H1 (cell line): ENCODE data around the gene ABI1. TPM values are rescaled to one million over a fixed set of nuclear protein-coding genes. Genes with fewer than 3 reads are reported as not detected.

Source experiments
- CTCF ChIA-PET: fragments of 300-600 bp; sonication (Branson Sonifier 250); formaldehyde crosslinking; loops from one replicate; lab custom pipeline; 2021; ENCODE audit not compliant: partially characterized antibody; lab: Charles Lee
- POLR2A ChIA-PET: fragments of 300-600 bp; sonication (Branson Sonifier 250); formaldehyde crosslinking; loops from one replicate; lab custom pipeline; 2021; ENCODE audit warnings: inconsistent platforms; ENCODE audit not compliant: partially characterized antibody; lab: Charles Lee
- DNase-seq, 2 experiments: peaks; one replicate each; pipeline versions ENCODE4 v3.0.0 to v3.0.0-alpha.2; 2010 to 2022; ENCODE audit warnings: low spot score in 2 of 2, low read depth in 1 of 2, mixed read lengths in 1 of 2
- FAIRE-seq: peaks from 2 replicates; lab custom pipeline; 2011; peaks lifted over from hg19 to GRCh38; lab: Jason Lieb, UNC
- H2AFZ ChIP-seq: 2 replicates; pipeline ENCODE4 v1.8.1; 2012; ENCODE audit warnings: low read length, inconsistent platforms
- H2AK5ac ChIP-seq: 2 replicates; pipeline ENCODE4 v1.6.1; 2013; ENCODE audit warnings: low read depth, low read length
- H2BK120ac ChIP-seq: replicated peaks from 2 replicates; pipeline ENCODE3; 2013; ENCODE audit warnings: low read depth, low read length, inconsistent platforms
- H2BK12ac ChIP-seq: 2 replicates; pipeline ENCODE4 v1.6.1; 2013; ENCODE audit warnings: low read depth, low read length
- H2BK15ac ChIP-seq: 2 replicates; pipeline ENCODE4 v1.6.1; 2013; ENCODE audit warnings: low read length
- H2BK20ac ChIP-seq: 2 replicates; pipeline ENCODE4 v1.6.1; 2013; ENCODE audit warnings: low read length
- H2BK5ac ChIP-seq: 2 replicates; pipeline ENCODE4 v1.6.1; 2013; ENCODE audit warnings: low read depth, low read length
- H3K14ac ChIP-seq: 2 replicates; pipeline ENCODE4 v1.6.1; 2013; ENCODE audit warnings: inconsistent platforms; ENCODE audit not compliant: insufficient read length
- H3K18ac ChIP-seq: 2 replicates; pipeline ENCODE4 v1.6.1; 2013; ENCODE audit warnings: low read length; ENCODE audit errors: extremely low read depth
- H3K23ac ChIP-seq: 2 replicates; pipeline ENCODE4 v1.6.1; 2013; ENCODE audit warnings: inconsistent platforms; ENCODE audit not compliant: insufficient read length
- H3K23me2 ChIP-seq: 2 replicates; pipeline ENCODE4 v1.6.1; 2013; ENCODE audit warnings: low read depth, low read length
- H3K27ac ChIP-seq: 2 replicates; pipeline ENCODE4 v1.6.1; 2011; ENCODE audit warnings: low read depth, low read length, inconsistent platforms
- H3K27me3 ChIP-seq, 4 experiments: replicated peaks in 1 of 4; 1 replicate in 1 of 4; 2 replicates in 3 of 4; pipeline versions ENCODE4 v1.6.1 to v1.8.1; 2011 to 2013; ENCODE audit warnings: low read length in 3 of 4, mild to moderate bottlenecking in 3 of 4, inconsistent platforms in 2 of 4, mixed read lengths in 2 of 4, moderate library complexity in 1 of 4; ENCODE audit not compliant: control insufficient read depth in 3 of 4, insufficient read depth in 3 of 4; ENCODE audit errors: extremely low read depth in 1 of 4
- H3K36me3 ChIP-seq, 4 experiments: 2 replicates each; pipeline versions ENCODE4 v1.6.1 to v1.8.1; 2011 to 2013; ENCODE audit warnings: mild to moderate bottlenecking in 4 of 4, low read length in 3 of 4, moderate library complexity in 2 of 4, control low read depth in 1 of 4, inconsistent platforms in 1 of 4; ENCODE audit not compliant: insufficient read depth in 4 of 4, control insufficient read depth in 2 of 4
- H3K4ac ChIP-seq: replicated peaks from 2 replicates; pipeline ENCODE3; 2013; ENCODE audit warnings: low read length, low read depth, mixed read lengths, inconsistent platforms; ENCODE audit not compliant: insufficient read length
- H3K4me1 ChIP-seq, 4 experiments: replicated peaks in 1 of 4; 1 replicate in 1 of 4; 2 replicates in 3 of 4; pipeline versions ENCODE4 v1.6.1 to v1.8.1; 2011 to 2013; ENCODE audit warnings: low read length in 3 of 4, inconsistent platforms in 2 of 4, mixed read lengths in 1 of 4; ENCODE audit not compliant: insufficient read depth in 4 of 4, control insufficient read depth in 3 of 4
- H3K4me2 ChIP-seq, 2 experiments: 2 replicates each; pipeline versions ENCODE4 v1.6.1 to v1.8.1; 2011 to 2013; ENCODE audit warnings: low read depth in 2 of 2, low read length in 2 of 2, control low read depth in 1 of 2, inconsistent platforms in 1 of 2, mild to moderate bottlenecking in 1 of 2; ENCODE audit not compliant: insufficient read depth in 1 of 2
- H3K4me3 ChIP-seq, 4 experiments: fragments of 200-600, 300-600 bp in 1 of 4; sonication (generic), shearing (Covaris generic), sonication (Bioruptor Twin) in 1 of 4; 2 replicates each; pipeline versions ENCODE4 v1.5.1 to v1.8.1; 2011 to 2016; ENCODE audit warnings: low read length in 4 of 4, low read depth in 3 of 4, control low read depth in 2 of 4, inconsistent platforms in 2 of 4, mild to moderate bottlenecking in 2 of 4, mixed read lengths in 1 of 4, moderate library complexity in 1 of 4; ENCODE audit not compliant: insufficient read depth in 2 of 4; ENCODE audit errors: extremely low read depth in 1 of 4
- H3K56ac ChIP-seq: replicated peaks from 2 replicates; pipeline ENCODE3; 2013; ENCODE audit warnings: low read depth, mild to moderate bottlenecking, mixed read lengths, low read length, inconsistent platforms; ENCODE audit not compliant: insufficient read length
- H3K79me1 ChIP-seq: 2 replicates; pipeline ENCODE4 v1.6.1; 2013; ENCODE audit warnings: low read depth, low read length, control low read depth
- H3K79me2 ChIP-seq, 2 experiments: 2 replicates each; pipeline versions ENCODE4 v1.6.1 to v1.8.1; 2012 to 2013; ENCODE audit warnings: low read length in 2 of 2, mild to moderate bottlenecking in 2 of 2, inconsistent platforms in 1 of 2; ENCODE audit not compliant: insufficient read depth in 2 of 2, control insufficient read depth in 1 of 2
- H3K9ac ChIP-seq, 4 experiments: replicated peaks in 1 of 4; 1 replicate in 1 of 4; 2 replicates in 3 of 4; pipeline versions ENCODE4 v1.6.1 to v1.8.1; 2011 to 2013; ENCODE audit warnings: low read depth in 3 of 4, low read length in 3 of 4, control low read depth in 2 of 4, mild to moderate bottlenecking in 2 of 4, moderate library complexity in 2 of 4, inconsistent platforms in 1 of 4; ENCODE audit errors: extremely low read depth in 1 of 4
- H3K9me3 ChIP-seq, 2 experiments: 2 replicates each; pipeline versions ENCODE4 v1.6.1 to v1.8.1; 2012 to 2013; ENCODE audit warnings: mild to moderate bottlenecking in 2 of 2, moderate library complexity in 2 of 2, control low read depth in 1 of 2, inconsistent platforms in 1 of 2, low read depth in 1 of 2, low read length in 1 of 2, mixed read lengths in 1 of 2; ENCODE audit not compliant: insufficient read depth in 2 of 2
- H4K20me1 ChIP-seq, 2 experiments: replicated peaks in 1 of 2; 2 replicates each; pipeline versions ENCODE3 to v1.8.1; 2011 to 2013; ENCODE audit warnings: inconsistent platforms in 2 of 2, low read length in 2 of 2, mild to moderate bottlenecking in 1 of 2; ENCODE audit not compliant: insufficient read depth in 2 of 2, control insufficient read depth in 1 of 2
- H4K5ac ChIP-seq: 2 replicates; pipeline ENCODE4 v1.6.1; 2013; ENCODE audit warnings: low read length, low read depth, mixed read lengths, inconsistent platforms; ENCODE audit not compliant: insufficient read length
- H4K8ac ChIP-seq: 2 replicates; pipeline ENCODE4 v1.8.0; 2013; ENCODE audit warnings: mild to moderate bottlenecking, moderate library complexity, low read length, inconsistent platforms; ENCODE audit not compliant: insufficient read depth; ENCODE audit errors: extremely low read depth
- H4K91ac ChIP-seq: replicated peaks from 2 replicates; pipeline ENCODE3; 2013; ENCODE audit warnings: low read length, mixed read lengths, inconsistent platforms; ENCODE audit not compliant: insufficient read length
- MAFK ChIP-seq: IDR thresholded peaks from 2 replicates; pipeline ENCODE4 v1.6.1; 2012; ENCODE audit warnings: low read depth, mild to moderate bottlenecking, improper control_type of control experiment, low read length
- WGBS, 2 experiments: shearing (Covaris generic) in 1 of 2; methylation state at CpG; one replicate each; pipeline versions ENCODE4 v1.1.6 to v1.1.7; 2013 to 2015; ENCODE audit warnings: low lambda C conversion rate in 2 of 2, mixed read lengths in 2 of 2, inconsistent platforms in 1 of 2, low coverage in 1 of 2, missing lambda C conversion rate in 1 of 2; ENCODE audit not compliant: insufficient replicate concordance in 2 of 2, insufficient coverage in 1 of 2, insufficient read length in 1 of 2; ENCODE audit errors: extremely low coverage in 1 of 2, missing lambda C conversion rate in 1 of 2; 5-methylcytosine and 5-hydroxymethylcytosine counted together
- polyA plus RNA-seq, 7 experiments: library from polyadenylated mRNA; depleted of rRNA in 3 of 7; stranded (reverse) in 5 of 7; unstranded in 2 of 7; fragments of >200 nt in 5 of 7; fragments of 200-250 nt in 2 of 7; gene quantifications; 1 replicate in 5 of 7; 2 replicates in 1 of 7; 4 replicates in 1 of 7; pipeline versions ENCODE4 v1.2.1 to v1.2.3, GENCODE V29; 2011 to 2013; ENCODE audit warnings: missing spikeins in 2 of 7, mixed read lengths in 2 of 7
- total RNA-seq: library from RNA; stranded (reverse); fragmentation: NEBNext Ultra II Directional; extraction: Animal tissue kit (Norgen Biotek cat#: 25700); gene quantifications from 2 replicates; pipeline ENCODE4 v1.2.1, GENCODE V29; 2021

The ABI1 gene
- total and polyA plus RNA-seq, 2 of the 8 experiments (the other 6 are each of a cell fraction or from before 2014, with no cell fraction given): 35.4 to 37.0 TPM

- CTCF ChIA-PET: interaction anchor here (0.6 to 2.0 kb wide), 3 partner anchors 12 to 281 kb away, joined by 3 to 6 read pairs (median 3); no protein-coding TSS in a partner anchor
- Histone ChIP-seq H3K4me2 (no peak overlapping the region), H3K18ac (no peak overlapping the region), H3K36me3 (no peaks in the 10 kb centered on the region), H4K91ac (no peak overlapping the region), H3K4me1 (peaks cover 2 to 6% (median 4%) of the 10 kb centered on the region in 4 experiments; a peak in 5 of 7 replicates), H2BK12ac (no peak overlapping the region), H3K23me2 (no peaks in the 10 kb centered on the region), H4K8ac (no peak overlapping the region), H3K56ac (no peak overlapping the region), H3K79me1 (peaks cover 2% of the 10 kb centered on the region; the same call in 1 of the 2 replicates), H3K14ac (no peak overlapping the region), H3K4me3 (no peak overlapping the region), H3K9me3 (peaks cover 4 to 9% of the 10 kb centered on the region in 2 experiments; a peak in 2 of 4 replicates), H3K27me3 (no peaks in the 10 kb centered on the region), H3K79me2 (peaks cover 0 to 84% of the 10 kb centered on the region in 2 experiments; a peak in 3 of 4 replicates), H2BK20ac (no peak overlapping the region), H2BK5ac (no peak overlapping the region), H2BK15ac (no peak overlapping the region), H2BK120ac (no peak overlapping the region), H4K5ac (no peak overlapping the region), H3K4ac (no peak overlapping the region), H3K27ac (no peak overlapping the region), H3K9ac (no peak overlapping the region), H4K20me1 (no peaks in the 10 kb centered on the region), H2AK5ac (no peak overlapping the region), H3K23ac (no peak overlapping the region), H2AFZ (no peak overlapping the region)
- 88% methylated on average over 5 of the region's 5 CpGs; no CpG with 5 or more reads in 1 of the 2 experiments for WGBS, 2 experiments
- POLR2A ChIA-PET: no interaction called here
- DNase-seq: no peak
- FAIRE-seq: no peak
- no peak for TF ChIP-seq MAFK
Observed at GRCh38 chr10:26798298-26798697, 62.5 kb downstream of the ABI1 start.
